ENCODE measurements around the gene FAM180B. TPM values are rescaled to one million over a fixed set of nuclear protein-coding genes. Genes with fewer than 3 reads are reported as not detected.
"Not testable (repeated sequence)": the region's sequence is repeated elsewhere in the genome, so short reads cannot be mapped to it uniquely, and the experiment has no call there.

The FAM180B gene
- total RNA-seq, 2 experiments from 2014 or later = 0.25 TPM; not detected in 1

DNA sequence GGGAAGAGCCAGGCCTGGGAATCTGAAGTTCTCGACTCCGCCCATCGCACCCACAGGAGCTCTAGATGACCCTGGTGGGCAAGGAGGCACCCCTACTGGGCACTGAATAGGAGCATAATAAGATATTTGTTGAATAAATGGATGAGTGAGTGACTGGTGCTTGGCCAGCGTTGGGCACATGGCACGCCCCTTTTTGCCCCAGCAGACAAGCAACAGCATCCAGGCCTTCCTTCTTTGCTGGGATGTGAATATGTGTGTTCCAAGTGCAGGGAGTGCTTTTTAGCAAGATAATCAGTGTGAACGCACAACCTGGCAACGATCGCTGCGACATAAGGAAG, 33.1 kb upstream of the FAM180B start:
- Mint-ChIP-seq H3K4me3 (peak overlapping the region; percentile 97), H3K4me1 (peaks cover 39% of the 10 kb centered on the region), H3K27ac (peak overlapping the region; percentile 87), H3K9me3 (no peaks in the 10 kb centered on the region), H3K36me3 (ENCODE audit: low read depth) (peaks cover 22% of the 10 kb centered on the region), H3K27me3 (no peaks in the 10 kb centered on the region)
- ChIA-PET CTCF (interaction anchor here (0.5 to 3.6 kb wide), 21 partner anchors 11 to 403 kb away, joined by 3 to 35 read pairs (median 4); partner anchors contain the start of genes AGBL2, KBTBD4, NDUFS3 and PTPMT1), POLR2A (no interaction called here)
- DNase-seq = no peak

DNA sequence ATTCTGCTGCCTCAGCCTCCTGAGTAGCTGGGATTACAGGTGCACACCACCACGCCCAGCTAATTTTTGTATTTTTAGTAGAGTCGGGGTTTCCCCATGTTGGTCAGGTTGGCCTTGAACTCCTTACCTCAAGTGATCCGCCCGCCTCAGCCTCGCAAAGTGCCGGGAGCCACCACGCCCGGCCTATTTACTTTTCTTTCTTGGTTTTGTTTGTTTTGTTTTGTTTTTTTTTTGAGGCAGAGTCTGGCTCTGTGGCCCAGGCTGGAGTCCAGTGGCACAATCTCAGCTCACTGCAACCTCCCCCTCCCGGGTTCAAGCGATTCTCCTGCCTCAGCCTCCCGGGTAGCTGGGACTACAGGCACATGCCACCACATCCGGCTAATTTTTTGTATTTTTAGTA, 29.5 kb upstream of the FAM180B start:
- H3K4me3 Mint-ChIP-seq; H3K9me3 Mint-ChIP-seq; POLR2A ChIA-PET; H3K36me3 Mint-ChIP-seq (ENCODE audit: low read depth); DNase-seq; H3K27ac Mint-ChIP-seq; H3K27me3 Mint-ChIP-seq: not testable (repeated sequence)
- peaks cover 16% of the 10 kb centered on the region for H3K4me1 Mint-ChIP-seq
- CTCF ChIA-PET = interaction anchor here (1.2 kb wide), 1 partner anchor 16 kb away, joined by 3 read pairs; no protein-coding TSS in a partner anchor

DNA sequence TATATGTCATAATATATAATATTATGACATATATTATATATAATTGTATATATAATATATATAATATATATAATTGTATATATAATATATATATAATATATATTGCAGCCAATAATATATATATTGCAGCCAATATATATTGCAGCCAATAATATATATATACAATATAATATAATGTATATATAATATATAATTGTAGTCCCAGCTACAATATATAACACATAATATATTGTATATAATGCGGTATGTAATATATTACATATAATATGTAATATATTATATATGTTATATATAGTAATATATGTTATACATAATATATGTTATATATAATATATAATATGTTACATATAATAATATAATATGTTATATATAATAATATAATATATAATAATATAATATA, 27.8 kb upstream of the FAM180B start:
- no peak overlapping the region for H3K27ac Mint-ChIP-seq
- ChIA-PET POLR2A (no interaction called here), CTCF (no interaction called here)
- no peaks in the 10 kb centered on the region for H3K9me3 Mint-ChIP-seq
- H3K4me3 Mint-ChIP-seq = no peak overlapping the region
- H3K36me3 Mint-ChIP-seq (ENCODE audit: low read depth) = no peaks in the 10 kb centered on the region
- peaks cover 13% of the 10 kb centered on the region for H3K4me1 Mint-ChIP-seq
- DNase-seq = no peak
- H3K27me3 Mint-ChIP-seq = no peaks in the 10 kb centered on the region

DNA sequence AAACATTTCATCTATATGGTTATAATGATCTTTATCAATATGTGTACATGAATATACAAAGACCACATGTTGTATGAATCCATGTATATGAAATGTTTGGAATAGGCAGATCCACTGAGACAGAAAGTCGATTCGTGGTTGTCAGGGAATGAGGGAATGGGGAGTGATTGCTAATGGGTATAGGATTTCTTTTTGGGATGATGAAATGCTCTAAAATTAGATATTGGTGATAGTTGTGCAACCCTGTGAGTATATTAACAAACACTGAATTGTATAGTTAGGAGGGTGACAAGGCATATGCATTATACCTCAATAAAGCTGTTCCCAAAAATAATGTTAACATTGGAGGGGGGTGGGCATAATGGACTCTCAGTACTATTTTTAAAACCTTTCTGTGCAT, 26.1 kb upstream of the FAM180B start:
- DNase-seq = no peak
- no peaks in the 10 kb centered on the region for H3K9me3 Mint-ChIP-seq
- no peak overlapping the region for H3K27ac Mint-ChIP-seq
- no peak overlapping the region for H3K4me3 Mint-ChIP-seq
- peaks cover 17% of the 10 kb centered on the region for H3K4me1 Mint-ChIP-seq
- POLR2A ChIA-PET = no interaction called here
- H3K36me3 Mint-ChIP-seq (ENCODE audit: low read depth) = no peaks in the 10 kb centered on the region
- CTCF ChIA-PET = interaction anchor here (0.6 to 1.4 kb wide), 3 partner anchors 15 to 50 kb away, joined by 4 to 6 read pairs (median 5); no protein-coding TSS in a partner anchor
- no peaks in the 10 kb centered on the region for H3K27me3 Mint-ChIP-seq

DNA sequence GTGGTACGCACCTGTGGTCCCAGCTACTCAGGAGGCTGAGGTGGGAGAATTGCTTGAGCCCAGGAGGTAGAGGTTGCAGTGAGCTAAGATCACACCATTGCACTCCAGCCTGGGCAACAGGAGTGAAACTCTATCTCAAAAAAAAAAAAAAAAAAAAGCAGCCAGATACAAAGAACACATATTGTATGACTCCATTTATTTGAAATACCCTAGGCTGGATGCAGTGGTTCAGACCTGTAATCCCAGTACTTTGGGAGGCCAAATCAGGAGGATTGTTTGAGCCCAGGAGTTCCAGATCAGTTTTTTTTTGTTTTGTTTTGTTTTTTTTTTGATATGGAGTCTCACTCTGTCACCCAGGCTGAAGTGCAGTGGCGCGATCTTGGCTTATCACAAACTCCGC, 24.1 kb upstream of the FAM180B start:
- CTCF ChIA-PET = interaction anchor here (0.6 to 0.7 kb wide), 2 partner anchors 11 to 18 kb away, joined by 3 read pairs; no protein-coding TSS in a partner anchor
- POLR2A ChIA-PET, H3K4me3 Mint-ChIP-seq: not testable (repeated sequence)

DNA sequence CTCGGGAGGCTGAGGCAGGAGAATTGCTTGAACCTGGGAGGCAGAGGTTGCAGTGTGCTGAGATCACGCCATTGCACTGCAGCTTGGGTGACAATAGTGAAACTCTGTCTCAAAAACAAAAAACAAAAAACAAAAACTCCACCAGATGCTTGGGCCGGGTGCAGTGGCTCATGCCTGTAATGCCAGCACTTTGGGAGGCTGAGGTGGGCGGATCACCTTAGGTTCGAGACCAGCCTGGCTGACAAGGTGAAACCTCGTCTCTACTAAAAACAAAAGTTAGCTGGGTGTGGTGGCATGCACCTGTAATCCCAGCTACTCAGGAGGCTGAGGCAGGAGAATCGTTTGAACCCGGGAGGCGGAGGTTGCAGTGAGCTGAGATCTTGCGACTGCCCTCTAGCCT, 22.1 kb upstream of the FAM180B start:
- H3K9me3 Mint-ChIP-seq; DNase-seq; H3K36me3 Mint-ChIP-seq (ENCODE audit: low read depth); POLR2A ChIA-PET; H3K27me3 Mint-ChIP-seq: not testable (repeated sequence)
- CTCF ChIA-PET = interaction anchor here (0.6 to 2.9 kb wide), 3 partner anchors 11 to 164 kb away, joined by 3 to 14 read pairs (median 4); partner anchors contain the start of gene CELF1
- Mint-ChIP-seq H3K27ac (peak overlapping the region; percentile 72), H3K4me3 (peak overlapping the region; percentile 81), H3K4me1 (peaks cover 30% of the 10 kb centered on the region)

More for the DNA sequence above, 24.1 kb upstream of the FAM180B start:
- not testable (repeated sequence) for H3K27me3 Mint-ChIP-seq; H3K9me3 Mint-ChIP-seq; H3K36me3 Mint-ChIP-seq (ENCODE audit: low read depth); DNase-seq; H3K27ac Mint-ChIP-seq
- H3K4me1 Mint-ChIP-seq = peaks cover 30% of the 10 kb centered on the region

DNA sequence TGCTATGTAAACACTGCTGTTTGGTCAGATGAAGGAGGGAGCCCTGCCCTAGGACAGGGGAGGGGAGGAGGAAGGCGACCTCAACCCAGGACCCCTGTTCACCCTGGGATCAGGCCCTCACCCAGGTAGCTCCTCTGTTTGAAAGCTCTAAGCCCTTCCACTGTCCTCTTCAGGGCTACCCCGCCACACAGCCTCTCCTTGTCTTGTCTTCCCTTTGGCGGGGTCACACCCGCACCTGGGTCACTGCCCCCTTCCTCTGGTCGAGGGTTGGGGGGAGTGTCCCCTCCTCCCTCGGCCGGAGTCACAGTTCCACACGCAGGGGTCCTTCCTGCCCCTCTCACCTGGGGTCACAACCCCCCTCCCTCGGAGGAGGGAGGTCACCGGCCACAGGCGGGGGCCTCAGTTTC, 21.5 kb upstream of the FAM180B start:
- peak overlapping the region; percentile 81 for H3K4me3 Mint-ChIP-seq
- POLR2A ChIA-PET = no interaction called here
- H3K36me3 Mint-ChIP-seq (ENCODE audit: low read depth) = peaks cover 7% of the 10 kb centered on the region
- no peaks in the 10 kb centered on the region for H3K9me3 Mint-ChIP-seq
- peak overlapping the region; percentile 89 for H3K27ac Mint-ChIP-seq
- CTCF ChIA-PET = interaction anchor here (0.6 to 2.9 kb wide), 3 partner anchors 11 to 163 kb away, joined by 3 to 14 read pairs (median 4); partner anchors contain the start of gene CELF1
- no peak for DNase-seq
- no peaks in the 10 kb centered on the region for H3K27me3 Mint-ChIP-seq
- H3K4me1 Mint-ChIP-seq = peaks cover 30% of the 10 kb centered on the region

DNA sequence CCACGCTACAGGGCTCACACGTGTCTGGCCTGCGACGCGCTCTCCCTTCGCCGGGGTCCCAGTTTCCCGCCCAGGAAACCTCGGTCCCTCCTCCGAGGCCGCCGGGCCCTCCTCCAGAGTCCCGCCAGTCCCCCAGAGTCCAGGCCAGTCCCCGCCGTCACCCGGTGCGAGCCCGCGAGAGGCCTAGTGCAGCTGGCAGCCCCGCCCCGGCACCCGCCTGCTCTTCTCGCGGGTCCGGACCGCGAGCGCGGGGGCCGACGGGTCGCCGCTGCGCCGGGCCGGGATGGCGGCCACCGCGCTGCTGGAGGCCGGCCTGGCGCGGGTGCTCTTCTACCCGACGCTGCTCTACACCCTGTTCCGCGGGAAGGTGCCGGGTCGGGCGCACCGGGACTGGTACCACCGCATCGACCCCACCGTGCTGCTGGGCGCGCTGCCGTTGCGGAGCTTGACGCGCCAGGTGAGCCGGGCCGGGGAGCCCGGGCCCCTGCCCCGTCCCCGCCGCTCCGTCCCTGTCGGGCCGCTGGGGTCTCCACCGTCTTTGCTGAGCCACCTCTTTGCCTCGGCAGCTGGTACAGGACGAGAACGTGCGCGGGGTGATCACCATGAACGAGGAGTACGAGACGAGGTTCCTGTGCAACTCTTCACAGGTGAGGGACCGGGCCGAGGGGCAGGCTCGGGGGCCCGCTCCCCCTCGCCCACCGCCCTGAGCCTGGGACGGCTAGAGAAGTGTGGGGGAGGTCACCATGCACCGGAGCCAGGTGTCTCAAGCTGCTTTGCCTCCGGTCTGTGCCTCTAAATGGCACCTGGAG, 20.9 kb upstream of the FAM180B start, which contains the start of gene PTPMT1:
PTPMT1 (plus strand) TSS at position 260 of the 809 bp plus-strand sequence; CDS start at position 284, 24 bp downstream.
- Mint-ChIP-seq H3K4me1 (peaks cover 30% of the 10 kb centered on the region), H3K4me3 (peak within 1 kb of the TSS; percentile 81), H3K27ac (peak within 1 kb of the TSS; percentile 89), H3K9me3 (no peaks in the 10 kb centered on the region), H3K36me3 (ENCODE audit: low read depth) (peaks cover 7% of the 10 kb centered on the region), H3K27me3 (no peaks in the 10 kb centered on the region)
- ChIA-PET CTCF (interaction anchor here (1.7 to 2.9 kb wide), 3 partner anchors 11 to 49 kb away, joined by 3 to 14 read pairs (median 8); partner anchors contain the start of gene CELF1), POLR2A (interaction anchor here (1.0 kb wide), 1 partner anchor 12 kb away, joined by 3 read pairs; no protein-coding TSS in a partner anchor)
- peak; percentile 70 for DNase-seq

DNA sequence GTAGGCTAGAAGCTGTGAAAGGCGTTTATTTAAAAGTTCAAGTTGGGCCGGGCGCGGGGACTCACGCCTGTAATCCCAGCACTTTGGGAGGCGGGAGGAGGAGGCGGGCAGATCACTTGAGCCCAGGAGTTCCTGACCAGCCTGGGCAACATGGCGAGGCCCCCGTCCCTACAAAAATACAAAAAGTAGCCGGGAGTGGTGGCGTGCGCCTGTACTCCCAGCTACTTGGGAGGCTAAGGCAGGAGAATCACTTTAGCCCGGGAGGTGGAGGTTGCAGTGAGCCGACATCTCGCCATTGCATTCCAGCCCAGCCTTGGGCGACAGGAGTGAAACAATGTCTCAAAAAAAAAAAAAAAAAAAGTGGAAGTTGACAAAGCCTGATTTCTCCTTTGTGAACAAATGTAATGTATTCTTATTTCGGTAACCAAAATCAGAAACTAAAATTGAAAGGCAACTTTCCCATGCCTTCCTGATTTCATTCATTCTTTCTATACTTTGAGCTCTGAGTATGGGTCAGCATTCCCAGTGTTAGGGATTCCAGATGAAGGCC, 20.3 kb upstream of the FAM180B start:
- ChIA-PET POLR2A (interaction anchor here (1.0 kb wide), 1 partner anchor 12 kb away, joined by 3 read pairs; no protein-coding TSS in a partner anchor), CTCF (interaction anchor here (0.6 to 2.9 kb wide), 6 partner anchors 10 to 92 kb away, joined by 3 to 14 read pairs (median 3); partner anchors contain the start of gene CELF1)
- Mint-ChIP-seq H3K4me1 (peaks cover 30% of the 10 kb centered on the region), H3K27ac (peak overlapping the region; percentile 83), H3K27me3 (no peaks in the 10 kb centered on the region), H3K9me3 (no peaks in the 10 kb centered on the region), H3K4me3 (peak overlapping the region; percentile 81), H3K36me3 (ENCODE audit: low read depth) (peaks cover 11% of the 10 kb centered on the region)
- DNase-seq = no peak

DNA sequence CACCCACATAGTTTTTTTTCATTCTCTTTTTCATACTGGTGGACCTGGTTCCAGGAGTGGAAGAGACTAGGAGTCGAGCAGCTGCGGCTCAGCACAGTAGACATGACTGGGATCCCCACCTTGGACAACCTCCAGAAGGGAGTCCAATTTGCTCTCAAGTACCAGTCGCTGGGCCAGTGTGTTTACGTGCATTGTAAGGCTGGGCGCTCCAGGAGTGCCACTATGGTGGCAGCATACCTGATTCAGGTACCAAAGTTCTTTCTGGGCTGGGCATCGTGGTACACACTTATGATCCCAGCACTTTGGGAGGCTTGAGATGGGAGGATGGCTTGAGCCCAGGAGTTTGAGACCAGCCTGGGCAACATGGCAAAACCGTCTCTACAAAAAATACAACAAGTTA, 16.8 kb upstream of the FAM180B start:
- Mint-ChIP-seq H3K27ac (no peak overlapping the region), H3K4me3 (no peak overlapping the region), H3K4me1 (peaks cover 22% of the 10 kb centered on the region), H3K36me3 (ENCODE audit: low read depth) (peaks cover 38% of the 10 kb centered on the region), H3K9me3 (no peaks in the 10 kb centered on the region), H3K27me3 (no peaks in the 10 kb centered on the region)
- POLR2A ChIA-PET = interaction anchor here (0.5 kb wide), 1 partner anchor 74 kb away, joined by 3 read pairs; no protein-coding TSS in a partner anchor
- CTCF ChIA-PET = interaction anchor here (0.6 to 1.8 kb wide), 4 partner anchors 11 to 52 kb away, joined by 4 to 6 read pairs (median 5); no protein-coding TSS in a partner anchor
- DNase-seq = no peak

DNA sequence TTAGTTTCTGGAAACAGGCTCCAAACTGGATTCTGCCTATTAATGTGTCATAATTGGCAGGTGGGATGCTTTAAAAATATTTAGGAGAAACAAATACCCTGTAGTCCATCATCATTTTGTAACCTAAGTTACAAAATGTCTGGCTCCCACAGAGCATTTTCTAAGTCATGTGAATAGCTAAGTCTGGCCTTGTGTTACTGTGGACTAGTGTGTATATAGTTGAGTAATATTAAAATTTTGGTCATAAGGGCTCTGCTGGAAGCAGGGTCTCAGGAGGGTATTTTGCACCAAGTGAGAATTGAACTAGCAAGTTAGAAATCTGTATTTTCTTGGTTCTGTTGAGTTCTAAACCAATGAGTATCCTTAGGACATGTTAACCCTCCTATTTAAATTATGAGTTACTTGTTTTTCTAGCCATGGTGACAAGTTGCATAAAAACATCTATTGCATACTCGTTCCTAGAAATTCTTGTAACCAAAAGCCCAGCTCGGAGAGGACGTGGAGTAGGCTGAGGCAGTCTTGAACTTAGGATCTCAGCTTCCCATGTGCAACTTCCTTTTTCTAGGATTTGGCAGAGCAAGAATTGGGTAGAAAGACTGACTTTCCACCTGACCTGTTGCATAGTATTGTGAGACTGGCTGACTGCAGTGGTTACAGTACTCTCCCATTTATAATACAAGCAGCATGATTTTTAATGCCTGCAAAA, 15.7 kb upstream of the FAM180B start:
- DNase-seq = no peak
- Mint-ChIP-seq H3K27me3 (no peaks in the 10 kb centered on the region), H3K27ac (no peak overlapping the region), H3K36me3 (ENCODE audit: low read depth) (peaks cover 45% of the 10 kb centered on the region), H3K4me3 (no peak overlapping the region), H3K4me1 (peaks cover 20% of the 10 kb centered on the region), H3K9me3 (no peaks in the 10 kb centered on the region)
- ChIA-PET POLR2A (no interaction called here), CTCF (interaction anchor here (0.6 to 1.8 kb wide), 3 partner anchors 10 to 654 kb away, joined by 3 to 6 read pairs (median 3); no protein-coding TSS in a partner anchor)

DNA sequence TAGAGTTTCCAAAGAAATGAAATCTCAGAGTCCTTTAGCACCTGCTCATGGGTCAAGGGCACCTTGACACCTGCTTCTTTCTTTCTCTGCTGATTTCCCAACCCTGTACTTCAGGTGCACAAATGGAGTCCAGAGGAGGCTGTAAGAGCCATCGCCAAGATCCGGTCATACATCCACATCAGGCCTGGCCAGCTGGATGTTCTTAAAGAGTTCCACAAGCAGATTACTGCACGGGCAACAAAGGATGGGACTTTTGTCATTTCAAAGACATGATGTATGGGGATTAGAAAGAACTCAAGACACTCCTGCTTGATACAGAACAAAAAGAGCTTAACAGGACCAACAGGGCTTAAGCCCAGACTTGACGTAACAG, 15.1 kb upstream of the FAM180B start:
- CTCF ChIA-PET = interaction anchor here (1.3 kb wide), 1 partner anchor 16 kb away, joined by 3 read pairs; no protein-coding TSS in a partner anchor
- no peak overlapping the region for H3K27ac Mint-ChIP-seq
- peaks cover 16% of the 10 kb centered on the region for H3K4me1 Mint-ChIP-seq
- H3K9me3 Mint-ChIP-seq = no peaks in the 10 kb centered on the region
- H3K36me3 Mint-ChIP-seq (ENCODE audit: low read depth) = peaks cover 47% of the 10 kb centered on the region
- H3K27me3 Mint-ChIP-seq = no peaks in the 10 kb centered on the region
- POLR2A ChIA-PET = no interaction called here
- no peak for DNase-seq
- H3K4me3 Mint-ChIP-seq = no peak overlapping the region

Measured in activated CD4-positive, alpha-beta T cell treated with anti-CD3 and anti-CD28 coated beads, Interleukin-2, amount 10 ng/mL, durations not matched to agents 7 days and 5 days (primary cell).